Mammary epithelial cell (primary cell): Measurements from ENCODE around the gene PLXNA4.

Source experiments
- CTCF ChIP-seq, 2 donors: IDR thresholded peaks in 1 of 2; conservative IDR thresholded peaks in 1 of 2; 2 replicates each; pipeline ENCODE4 v1.5.1; 2011 to 2012; ENCODE audit warnings: inconsistent platforms in 2 of 2, low read length in 2 of 2, mild to moderate bottlenecking in 2 of 2, control low read depth in 1 of 2, low read depth in 1 of 2; ENCODE audit not compliant: insufficient read depth in 1 of 2; ENCODE audit errors: extremely low read depth in 1 of 2
- EZH2 ChIP-seq: IDR thresholded peaks from 2 replicates; pipeline ENCODE4 v1.6.1; 2012; ENCODE audit warnings: low read length, inconsistent platforms, borderline replicate concordance

- TF ChIP-seq CTCF (conservative IDR thresholded peaks at IDR 0.05 in 1 of 2, IDR thresholded peaks at IDR 0.05 in 1 of 2; ENCODE audit: extremely low read depth in 1 of 2, insufficient read depth in 1 of 2, low read depth in 1 of 2, low read length in 2 of 2) (no peak), EZH2 (no peak)
Observed at GRCh38 chr7:132189881-132190280, 386.4 kb downstream of the PLXNA4 start.
